Rectal smooth muscle tissue (tissue), 1 donor: ENCODE measurements around the gene CD151.

ENCODE experiments used
- H3K27ac ChIP-seq: one replicate; pipeline ENCODE4 v1.7.0; 2013; ENCODE audit warnings: low read depth, low read length, inconsistent platforms
- H3K27me3 ChIP-seq: one replicate; pipeline ENCODE4 v1.7.0; 2013; ENCODE audit warnings: low read length; ENCODE audit not compliant: control insufficient read depth, insufficient read depth
- H3K36me3 ChIP-seq: one replicate; pipeline ENCODE4 v1.7.0; 2013; ENCODE audit warnings: low read length; ENCODE audit not compliant: control insufficient read depth, insufficient read depth
- H3K4me1 ChIP-seq: one replicate; pipeline ENCODE4 v1.7.0; 2013; ENCODE audit warnings: low read length; ENCODE audit not compliant: control insufficient read depth, insufficient read depth
- H3K4me3 ChIP-seq: one replicate; pipeline ENCODE4 v1.7.0; 2013; ENCODE audit warnings: low read length
- H3K9ac ChIP-seq: one replicate; pipeline ENCODE4 v1.7.0; 2013; ENCODE audit warnings: low read length

Gene CD151

GRCh38 chr11:847876-848275 is 15.1 kb downstream of the CD151 start:
- Histone ChIP-seq H3K27me3 (peaks cover 4% of the 10 kb centered on the region), H3K9ac (no peak overlapping the region), H3K4me3 (no peak overlapping the region), H3K36me3 (no peaks in the 10 kb centered on the region), H3K27ac (no peak overlapping the region), H3K4me1 (peaks cover 13% of the 10 kb centered on the region)

- Histone ChIP-seq H3K4me3 (no peak overlapping the region), H3K36me3 (no peaks in the 10 kb centered on the region), H3K4me1 (peaks cover 13% of the 10 kb centered on the region), H3K27ac (no peak overlapping the region), H3K27me3 (peaks cover 4% of the 10 kb centered on the region), H3K9ac (no peak overlapping the region)
Measured at GRCh38 chr11:848380-848931, 15.7 kb downstream of the CD151 start.

- H3K4me1 ChIP-seq, result peaks cover 6% of the 10 kb centered on the region
Measured at GRCh38 chr11:849104-849824, 16.5 kb downstream of the CD151 start.

GRCh38 chr11:849951-850774 is 17.4 kb downstream of the CD151 start:
- no peaks in the 10 kb centered on the region for H3K36me3 ChIP-seq
- H3K27me3 ChIP-seq, result peaks cover 4% of the 10 kb centered on the region
- H3K27ac ChIP-seq, result no peak overlapping the region
- no peak overlapping the region for H3K9ac ChIP-seq
- H3K4me1 ChIP-seq, result no peaks in the 10 kb centered on the region
- H3K4me3 ChIP-seq, result peak overlapping the region; percentile 41

More at GRCh38 chr11:849104-849824, 16.5 kb downstream of the CD151 start:
- no peak overlapping the region for H3K9ac ChIP-seq
- no peak overlapping the region for H3K27ac ChIP-seq
- H3K36me3 ChIP-seq, result no peaks in the 10 kb centered on the region
- peaks cover 4% of the 10 kb centered on the region for H3K27me3 ChIP-seq
- peak overlapping the region; percentile 46 for H3K4me3 ChIP-seq

- H3K4me3 ChIP-seq, result no peak overlapping the region
Measured at GRCh38 chr11:850775-851763, 18.3 kb downstream of the CD151 start.

GRCh38 chr11:852762-853161 is 20.0 kb downstream of the CD151 start:
- Histone ChIP-seq H3K27me3 (peaks cover 4% of the 10 kb centered on the region), H3K9ac (no peak overlapping the region), H3K4me1 (no peaks in the 10 kb centered on the region), H3K4me3 (no peak overlapping the region), H3K36me3 (no peaks in the 10 kb centered on the region), H3K27ac (no peak overlapping the region)

More at GRCh38 chr11:850775-851763, 18.3 kb downstream of the CD151 start:
- H3K4me1 ChIP-seq, result no peaks in the 10 kb centered on the region
- no peak overlapping the region for H3K27ac ChIP-seq
- no peaks in the 10 kb centered on the region for H3K36me3 ChIP-seq
- H3K9ac ChIP-seq, result no peak overlapping the region
- peaks cover 4% of the 10 kb centered on the region for H3K27me3 ChIP-seq

GRCh38 chr11:853682-854448 is 21.1 kb downstream of the CD151 start:
- Histone ChIP-seq H3K4me1 (no peaks in the 10 kb centered on the region), H3K27ac (no peak overlapping the region), H3K9ac (no peak overlapping the region), H3K4me3 (no peak overlapping the region), H3K27me3 (no peaks in the 10 kb centered on the region), H3K36me3 (no peaks in the 10 kb centered on the region)

- Histone ChIP-seq H3K27me3 (no peaks in the 10 kb centered on the region), H3K9ac (no peak overlapping the region), H3K36me3 (no peaks in the 10 kb centered on the region), H3K4me3 (no peak overlapping the region), H3K4me1 (no peaks in the 10 kb centered on the region), H3K27ac (no peak overlapping the region)
Measured at GRCh38 chr11:854601-855329, 22.0 kb downstream of the CD151 start.

- Histone ChIP-seq H3K36me3 (no peaks in the 10 kb centered on the region), H3K27ac (no peak overlapping the region), H3K4me1 (peaks cover 3% of the 10 kb centered on the region), H3K4me3 (no peak overlapping the region), H3K9ac (no peak overlapping the region), H3K27me3 (no peaks in the 10 kb centered on the region)
Measured at GRCh38 chr11:855330-855674, 22.6 kb downstream of the CD151 start.

GRCh38 chr11:855796-856195 is 23.0 kb downstream of the CD151 start:
- peaks cover 4% of the 10 kb centered on the region for H3K4me1 ChIP-seq
- no peak overlapping the region for H3K4me3 ChIP-seq
- no peaks in the 10 kb centered on the region for H3K36me3 ChIP-seq
- H3K9ac ChIP-seq, result no peak overlapping the region
- no peak overlapping the region for H3K27ac ChIP-seq
- no peaks in the 10 kb centered on the region for H3K27me3 ChIP-seq

- Histone ChIP-seq H3K9ac (no peak overlapping the region), H3K27me3 (no peaks in the 10 kb centered on the region), H3K4me3 (no peak overlapping the region), H3K4me1 (peaks cover 4% of the 10 kb centered on the region), H3K27ac (no peak overlapping the region), H3K36me3 (no peaks in the 10 kb centered on the region)
Measured at GRCh38 chr11:856397-856796, 23.6 kb downstream of the CD151 start.
